MM.1S (cell line): Measurements from ENCODE around the gene IQCM.

Experiments
- EZH2 ChIP-seq: fragments of 300-600 bp; sonication (generic); optimal IDR thresholded peaks from 2 replicates; pipeline ENCODE3; 2017; ENCODE audit warnings: low read depth, mild to moderate bottlenecking, antibody characterized with exemption, low read length, mixed read lengths
- EZH2phosphoT487 ChIP-seq: fragments of 300-600 bp; sonication (generic); IDR thresholded peaks from 2 replicates; pipeline ENCODE4 v1.6.1; 2018; ENCODE audit warnings: antibody characterized with exemption, low read length
- TF ChIP-seq, protein P1 (sequence below): fragments of 300-600 bp; sonication (generic); IDR thresholded peaks from 2 replicates; pipeline ENCODE4 v1.5.1; 2016; ENCODE audit warnings: antibody characterized with exemption, low read length, mixed read lengths

GRCh38 chr4:149370785-149371420 lies 444.7 kb downstream of the IQCM start:
- TF ChIP-seq, protein P1, sequence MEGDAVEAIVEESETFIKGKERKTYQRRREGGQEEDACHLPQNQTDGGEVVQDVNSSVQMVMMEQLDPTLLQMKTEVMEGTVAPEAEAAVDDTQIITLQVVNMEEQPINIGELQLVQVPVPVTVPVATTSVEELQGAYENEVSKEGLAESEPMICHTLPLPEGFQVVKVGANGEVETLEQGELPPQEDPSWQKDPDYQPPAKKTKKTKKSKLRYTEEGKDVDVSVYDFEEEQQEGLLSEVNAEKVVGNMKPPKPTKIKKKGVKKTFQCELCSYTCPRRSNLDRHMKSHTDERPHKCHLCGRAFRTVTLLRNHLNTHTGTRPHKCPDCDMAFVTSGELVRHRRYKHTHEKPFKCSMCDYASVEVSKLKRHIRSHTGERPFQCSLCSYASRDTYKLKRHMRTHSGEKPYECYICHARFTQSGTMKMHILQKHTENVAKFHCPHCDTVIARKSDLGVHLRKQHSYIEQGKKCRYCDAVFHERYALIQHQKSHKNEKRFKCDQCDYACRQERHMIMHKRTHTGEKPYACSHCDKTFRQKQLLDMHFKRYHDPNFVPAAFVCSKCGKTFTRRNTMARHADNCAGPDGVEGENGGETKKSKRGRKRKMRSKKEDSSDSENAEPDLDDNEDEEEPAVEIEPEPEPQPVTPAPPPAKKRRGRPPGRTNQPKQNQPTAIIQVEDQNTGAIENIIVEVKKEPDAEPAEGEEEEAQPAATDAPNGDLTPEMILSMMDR: peak; percentile 53
- TF ChIP-seq EZH2 (no peak), EZH2phosphoT487 (no peak)
